ENCODE results near the gene C6orf15.

Gene C6orf15

GRCh38 chr6:31120151-31120915 is 8.0 kb upstream of the C6orf15 start, which contains the start of gene CDSN:
TSS of gene CDSN (minus strand) at chr6:31120446. CDS start at chr6:31120419, 27 bp downstream.
- Histone ChIP-seq H3K27me3 (ENCODE audit: insufficient read depth, low read length) (peaks cover 12% of the 10 kb centered on the region; the same call in 1 of the 2 replicates), H3K9me3 (ENCODE audit: low read length) (no peaks in the 10 kb centered on the region)

GRCh38 chr6:31118178-31118577 is 5.8 kb upstream of the C6orf15 start:
- Histone ChIP-seq H3K9me3 (ENCODE audit: low read length) (no peaks in the 10 kb centered on the region), H3F3A (ENCODE audit: insufficient read depth, low read length) (no peaks in the 10 kb centered on the region), H2AFZ (ENCODE audit: low read length) (no peak overlapping the region), H4K20me1 (ENCODE audit: insufficient read depth, low read length) (no peaks in the 10 kb centered on the region), H3K9me2 (ENCODE audit: low read depth, low read length) (no peaks in the 10 kb centered on the region), H3K4me1 (ENCODE audit: insufficient read depth, low read length, severe bottlenecking) (no peaks in the 10 kb centered on the region), H3K4me2 (ENCODE audit: low read length) (no peak overlapping the region), H3K4me3 (ENCODE audit: low read depth, low read length, poor library complexity, severe bottlenecking) (no peak overlapping the region), H3K27me3 (ENCODE audit: insufficient read depth, low read length) (peaks cover 5% of the 10 kb centered on the region; the same call in 1 of the 2 replicates), H3K9ac (ENCODE audit: low read length) (no peak overlapping the region), H3K79me2 (ENCODE audit: insufficient read depth, low read length) (no peaks in the 10 kb centered on the region), H3K36me3 (ENCODE audit: insufficient read depth, low read length) (no peaks in the 10 kb centered on the region), H3K27ac (ENCODE audit: low read depth, low read length, poor library complexity, severe bottlenecking) (no peak overlapping the region)
- no peak for TF ChIP-seq EZH2 (IDR thresholded peaks at IDR 0.05; ENCODE audit: borderline replicate concordance, low read length)

More at GRCh38 chr6:31120151-31120915, 8.0 kb upstream of the C6orf15 start, which contains the start of gene CDSN:
- no peak for TF ChIP-seq EZH2 (IDR thresholded peaks at IDR 0.05; ENCODE audit: borderline replicate concordance, low read length)
- TF ChIP-seq CTCF (IDR thresholded peaks at IDR 0.05; ENCODE audit: low read length) = no peak
- H3K27ac ChIP-seq (ENCODE audit: low read depth, low read length, poor library complexity, severe bottlenecking) = no peak within 1 kb of the TSS
- H3K4me2 ChIP-seq (ENCODE audit: low read length) = no peak within 1 kb of the TSS
- no peaks in the 10 kb centered on the region for H3K36me3 ChIP-seq (ENCODE audit: insufficient read depth, low read length)
- H2AFZ ChIP-seq (ENCODE audit: low read length) = no peak within 1 kb of the TSS
- no peaks in the 10 kb centered on the region for H3K4me1 ChIP-seq (ENCODE audit: insufficient read depth, low read length, severe bottlenecking)
- H3K9me2 ChIP-seq (ENCODE audit: low read depth, low read length) = no peaks in the 10 kb centered on the region
- no peak within 1 kb of the TSS for H3K9ac ChIP-seq (ENCODE audit: low read length)
- no peaks in the 10 kb centered on the region for H3F3A ChIP-seq (ENCODE audit: insufficient read depth, low read length)
- H3K79me2 ChIP-seq (ENCODE audit: insufficient read depth, low read length) = no peaks in the 10 kb centered on the region
- no peaks in the 10 kb centered on the region for H4K20me1 ChIP-seq (ENCODE audit: insufficient read depth, low read length)
- no peak within 1 kb of the TSS for H3K4me3 ChIP-seq (ENCODE audit: low read depth, low read length, poor library complexity, severe bottlenecking)

- no peak overlapping the region for H3K27ac ChIP-seq (ENCODE audit: low read depth, low read length, poor library complexity, severe bottlenecking)
- TF ChIP-seq CTCF (IDR thresholded peaks at IDR 0.05; ENCODE audit: low read length) = no peak
- TF ChIP-seq EZH2 (IDR thresholded peaks at IDR 0.05; ENCODE audit: borderline replicate concordance, low read length) = no peak
- H3K9ac ChIP-seq (ENCODE audit: low read length) = no peak overlapping the region
These were observed 4.4 kb upstream of the C6orf15 start for GRCh38 chr6:31116661-31117385.

More at GRCh38 chr6:31116661-31117385, 4.4 kb upstream of the C6orf15 start:
- no peaks in the 10 kb centered on the region for H3K9me3 ChIP-seq (ENCODE audit: low read length)
- H4K20me1 ChIP-seq (ENCODE audit: insufficient read depth, low read length) = no peaks in the 10 kb centered on the region
- no peak overlapping the region for H3K4me2 ChIP-seq (ENCODE audit: low read length)
- H3K4me3 ChIP-seq (ENCODE audit: low read depth, low read length, poor library complexity, severe bottlenecking) = no peak overlapping the region
- H3F3A ChIP-seq (ENCODE audit: insufficient read depth, low read length) = no peaks in the 10 kb centered on the region
- peaks cover 5% of the 10 kb centered on the region; the same call in 1 of the 2 replicates for H3K27me3 ChIP-seq (ENCODE audit: insufficient read depth, low read length)
- no peaks in the 10 kb centered on the region for H3K79me2 ChIP-seq (ENCODE audit: insufficient read depth, low read length)
- no peaks in the 10 kb centered on the region for H3K36me3 ChIP-seq (ENCODE audit: insufficient read depth, low read length)
- no peaks in the 10 kb centered on the region for H3K9me2 ChIP-seq (ENCODE audit: low read depth, low read length)
- no peaks in the 10 kb centered on the region for H3K4me1 ChIP-seq (ENCODE audit: insufficient read depth, low read length, severe bottlenecking)
- no peak overlapping the region for H2AFZ ChIP-seq (ENCODE audit: low read length)
